Astrocyte of the spinal cord (primary cell): Measurements from ENCODE around the gene LATS2.
"Not testable (repeated sequence)": the region's sequence is repeated elsewhere in the genome, so short reads cannot be mapped to it uniquely, and the experiment has no call there.

Experiments used
- DNase-seq: peaks from one replicate; pipeline ENCODE4 v3.0.0; 2011; ENCODE audit warnings: low read depth, low spot score
- H3K4me3 ChIP-seq: 2 replicates; pipeline ENCODE4 v1.5.1; 2011; ENCODE audit warnings: low read depth, mild to moderate bottlenecking, low read length, moderate library complexity
- CTCF ChIP-seq: IDR thresholded peaks from 2 replicates; pipeline ENCODE4 v1.5.1; 2012; ENCODE audit warnings: low read depth, mild to moderate bottlenecking, low read length, inconsistent platforms
- in situ Hi-C: cut with HindIII; loops from 2 replicates; pipeline ENCODE4 v1.10.0; 2017; ENCODE audit warnings: low sequenced_read_pairs

LATS2 gene

GRCh38 chr13:20968745-20969144 is 92.6 kb downstream of the LATS2 start:
- no peak overlapping the region for H3K4me3 ChIP-seq
- no peak for TF ChIP-seq CTCF
- in situ Hi-C loops = no loop called here

GRCh38 chr13:20967340-20967739 is 94.0 kb downstream of the LATS2 start:
- no peak for TF ChIP-seq CTCF
- no peak for DNase-seq
- no peak overlapping the region for H3K4me3 ChIP-seq
- in situ Hi-C loops = no loop called here

More at GRCh38 chr13:20968745-20969144, 92.6 kb downstream of the LATS2 start:
- DNase-seq = no peak

- H3K4me3 ChIP-seq = no peak overlapping the region
- DNase-seq = no peak
- TF ChIP-seq CTCF = no peak
- in situ Hi-C loops = no loop called here
These were observed 96.5 kb downstream of the LATS2 start for GRCh38 chr13:20964904-20965303.

GRCh38 chr13:20961663-20962062 is 99.7 kb downstream of the LATS2 start:
- H3K4me3 ChIP-seq = not testable (repeated sequence)

GRCh38 chr13:20960663-20961309 is 100.6 kb downstream of the LATS2 start:
- in situ Hi-C loops = no loop called here
- no peak for DNase-seq
- H3K4me3 ChIP-seq = no peak overlapping the region
- no peak for TF ChIP-seq CTCF

More at GRCh38 chr13:20961663-20962062, 99.7 kb downstream of the LATS2 start:
- in situ Hi-C loops, DNase-seq: not testable (repeated sequence)

GRCh38 chr13:20957049-20957620 is 104.3 kb downstream of the LATS2 start:
- H3K4me3 ChIP-seq, DNase-seq, in situ Hi-C loops: not testable (repeated sequence)

- no peak for TF ChIP-seq CTCF
- no peak overlapping the region for H3K4me3 ChIP-seq
- in situ Hi-C loops = no loop called here
- no peak for DNase-seq
These were observed 105.9 kb downstream of the LATS2 start for GRCh38 chr13:20955496-20955895.
